GM12891 (cell line): ENCODE data around the gene UBE2E1.

Source experiments
- POLR2A ChIP-seq: IDR thresholded peaks from 2 replicates; pipeline ENCODE4 v1.6.1; 2011; ENCODE audit warnings: low read depth, low read length, control low read depth
- POLR2AphosphoS5 ChIP-seq: IDR thresholded peaks from 2 replicates; pipeline ENCODE4 v1.6.1; 2011; ENCODE audit warnings: low read depth, low read length, control low read depth
- TAF1 ChIP-seq: IDR thresholded peaks from 2 replicates; pipeline ENCODE4 v1.6.1; 2011; ENCODE audit warnings: low read depth, low read length, control low read depth

DNA sequence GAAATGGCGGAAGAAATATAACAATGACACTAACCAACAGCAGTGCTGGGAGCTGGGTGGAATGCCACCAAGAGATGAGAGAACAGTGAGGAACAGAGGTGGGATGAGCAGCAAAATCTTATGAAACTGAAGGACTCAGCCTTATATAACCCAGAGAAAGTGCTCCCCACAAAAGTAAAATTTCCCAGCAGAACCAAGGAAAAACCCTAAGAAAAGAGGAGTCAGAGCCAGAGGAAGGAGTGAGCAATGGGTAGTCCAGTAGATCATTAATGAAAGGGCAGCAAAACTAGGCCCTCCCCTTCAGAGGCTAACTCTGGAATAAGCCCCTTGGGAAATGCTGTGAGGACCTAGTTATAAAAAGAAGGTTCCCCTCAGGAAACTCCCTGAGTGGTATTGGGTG, 24.7 kb upstream of the UBE2E1 start:
- TF ChIP-seq POLR2A (no peak), TAF1 (no peak), POLR2AphosphoS5 (no peak)
